HUES64 (cell line): Measurements from ENCODE around the gene EMC1.

Experiments
- H3K27ac ChIP-seq: 2 replicates; pipeline ENCODE4 v1.7.0; 2013; ENCODE audit warnings: low read depth, low read length, inconsistent platforms
- H3K27me3 ChIP-seq: 2 replicates; pipeline ENCODE4 v1.6.1; 2013; ENCODE audit warnings: mild to moderate bottlenecking, low read length; ENCODE audit not compliant: insufficient read depth
- H3K36me3 ChIP-seq: 2 replicates; pipeline ENCODE4 v1.6.1; 2013; ENCODE audit warnings: mild to moderate bottlenecking, low read length; ENCODE audit not compliant: insufficient read depth
- H3K4me1 ChIP-seq: 2 replicates; pipeline ENCODE4 v1.6.1; 2013; ENCODE audit warnings: mild to moderate bottlenecking, low read length, moderate library complexity; ENCODE audit not compliant: insufficient read depth
- H3K4me3 ChIP-seq: 2 replicates; pipeline ENCODE4 v1.5.1; 2013; ENCODE audit warnings: mild to moderate bottlenecking, low read length, moderate library complexity
- H3K9ac ChIP-seq: 2 replicates; pipeline ENCODE4 v1.6.1; 2013; ENCODE audit warnings: mild to moderate bottlenecking, low read depth, low read length
- H3K9me3 ChIP-seq: 2 replicates; pipeline ENCODE4 v1.6.1; 2013; ENCODE audit warnings: low read depth, low read length; ENCODE audit not compliant: insufficient read depth
- WGBS: fragments of 150-250, 120-280 bp; methylation state at CpG from one replicate; pipeline ENCODE4 v1.1.7; 2013; ENCODE audit warnings: missing lambda C conversion rate; 5-methylcytosine and 5-hydroxymethylcytosine counted together

Gene EMC1

DNA sequence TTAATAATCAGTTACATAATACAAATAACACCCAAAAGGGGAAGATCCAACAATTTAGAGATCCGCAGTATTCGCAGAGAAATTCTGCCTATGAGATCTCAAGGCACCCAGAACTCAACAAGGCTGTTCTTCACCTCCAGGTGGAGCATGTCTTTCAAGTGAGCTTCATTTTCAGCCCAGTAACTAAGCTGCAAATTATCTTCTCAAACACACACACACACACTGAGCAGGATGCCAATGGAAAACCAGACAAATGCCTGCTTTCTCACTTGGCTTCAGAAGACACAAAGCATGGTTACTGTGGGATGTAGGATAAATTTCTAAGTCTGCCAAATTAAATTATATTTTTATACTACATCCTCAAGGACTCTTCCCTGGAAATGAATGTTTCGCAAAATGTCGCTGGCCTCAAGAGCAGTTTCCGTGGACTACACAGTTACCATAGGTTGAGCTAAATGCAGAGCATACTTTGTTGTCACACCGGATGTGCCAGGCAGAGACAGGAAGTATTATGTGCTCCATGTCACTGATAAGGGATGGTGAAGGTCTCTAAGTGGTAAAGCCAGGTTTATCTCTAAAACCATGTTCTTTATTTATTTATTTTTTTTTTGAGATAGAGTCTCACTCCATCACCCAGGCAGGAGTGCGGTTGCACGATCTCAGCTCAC lies 71.6 kb downstream of the EMC1 start:
- Histone ChIP-seq H3K4me1 (no peaks in the 10 kb centered on the region), H3K4me3 (no peak overlapping the region), H3K9ac (no peak overlapping the region), H3K9me3 (no peaks in the 10 kb centered on the region), H3K36me3 (peaks cover 98% of the 10 kb centered on the region), H3K27ac (no peak overlapping the region), H3K27me3 (no peaks in the 10 kb centered on the region)
- WGBS, result 91% methylated on average over 8 of the region's 8 CpGs

DNA sequence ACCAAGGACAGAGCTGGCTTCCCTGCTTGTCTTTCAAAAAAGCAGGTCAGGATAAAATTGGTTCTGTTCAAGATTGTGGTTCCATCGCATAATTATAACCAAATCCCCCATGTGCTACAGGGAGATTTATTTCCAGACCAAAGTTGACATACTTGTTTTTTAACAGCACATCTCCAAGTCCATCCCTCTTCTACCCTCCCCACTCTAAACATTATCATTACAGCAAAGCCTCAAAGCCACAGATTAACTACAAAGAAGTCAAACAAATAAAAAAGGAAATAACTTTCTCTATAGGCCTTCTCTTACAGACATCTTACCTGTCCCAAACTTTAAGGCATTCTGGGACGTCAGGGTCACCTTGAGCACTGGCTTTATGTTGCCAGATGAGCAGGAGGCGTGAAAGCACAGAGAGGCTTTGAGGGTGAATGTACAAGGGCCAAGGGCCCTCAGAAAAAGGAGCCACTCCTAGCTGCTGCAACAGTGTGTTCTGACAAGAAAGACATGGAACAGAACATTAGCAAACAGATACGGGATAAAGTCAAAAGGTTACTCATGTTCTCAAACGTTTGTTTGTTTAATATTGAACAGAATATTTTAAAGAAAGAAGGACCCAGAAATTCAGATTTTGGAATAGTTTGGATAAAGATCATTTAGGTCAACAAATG lies 72.5 kb downstream of the EMC1 start:
- 94% methylated on average over 5 of the region's 5 CpGs for WGBS
- H3K4me1 ChIP-seq, result no peaks in the 10 kb centered on the region
- H3K27ac ChIP-seq, result no peak overlapping the region
- no peaks in the 10 kb centered on the region for H3K27me3 ChIP-seq
- peaks cover 98% of the 10 kb centered on the region for H3K36me3 ChIP-seq
- H3K9me3 ChIP-seq, result no peaks in the 10 kb centered on the region
- H3K9ac ChIP-seq, result no peak overlapping the region
- H3K4me3 ChIP-seq, result no peak overlapping the region

DNA sequence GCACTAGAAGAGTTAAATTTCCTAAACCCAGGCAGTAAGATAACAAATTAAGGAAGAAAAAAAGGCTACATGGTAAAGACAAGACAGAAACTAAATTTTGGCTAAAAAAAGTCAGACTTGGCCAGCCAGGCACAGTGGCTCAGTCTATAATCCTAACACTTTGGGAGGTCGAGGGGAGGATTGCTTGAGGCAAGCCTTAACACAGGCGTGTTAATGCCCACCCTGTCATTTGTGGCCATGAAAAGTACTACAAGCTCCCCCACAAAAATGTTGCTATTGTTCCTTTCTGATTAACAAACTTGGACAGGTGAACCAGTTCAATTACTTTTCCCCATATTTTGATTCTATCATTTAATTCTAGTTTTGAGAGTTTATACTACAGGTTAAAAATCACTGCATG lies 73.5 kb downstream of the EMC1 start:
- Histone ChIP-seq H3K4me3 (no peak overlapping the region), H3K27ac (no peak overlapping the region), H3K36me3 (peaks cover 99% of the 10 kb centered on the region), H3K9ac (no peak overlapping the region), H3K4me1 (no peaks in the 10 kb centered on the region), H3K9me3 (no peaks in the 10 kb centered on the region), H3K27me3 (no peaks in the 10 kb centered on the region)
- 94% methylated on average over 2 of the region's 2 CpGs for WGBS

DNA sequence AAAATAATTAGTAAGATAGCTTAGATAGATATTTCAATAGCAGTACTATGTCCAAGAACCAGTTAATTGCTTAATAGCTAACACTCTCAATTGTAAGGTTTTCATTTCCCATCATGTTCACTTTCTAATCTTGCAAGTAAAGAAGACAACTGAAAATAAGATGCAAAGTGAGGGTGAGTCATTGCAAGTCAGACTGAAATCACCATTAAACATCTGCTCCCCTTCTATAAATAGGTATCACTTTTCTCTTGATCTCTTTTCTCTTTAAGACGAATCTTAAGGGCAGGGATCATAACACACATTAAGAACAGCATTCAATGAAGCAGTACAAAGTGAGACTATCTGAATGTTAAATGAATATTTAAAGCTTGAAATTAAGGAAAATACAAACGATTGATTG lies 81.7 kb downstream of the EMC1 start:
- peaks cover 98% of the 10 kb centered on the region for H3K36me3 ChIP-seq

DNA sequence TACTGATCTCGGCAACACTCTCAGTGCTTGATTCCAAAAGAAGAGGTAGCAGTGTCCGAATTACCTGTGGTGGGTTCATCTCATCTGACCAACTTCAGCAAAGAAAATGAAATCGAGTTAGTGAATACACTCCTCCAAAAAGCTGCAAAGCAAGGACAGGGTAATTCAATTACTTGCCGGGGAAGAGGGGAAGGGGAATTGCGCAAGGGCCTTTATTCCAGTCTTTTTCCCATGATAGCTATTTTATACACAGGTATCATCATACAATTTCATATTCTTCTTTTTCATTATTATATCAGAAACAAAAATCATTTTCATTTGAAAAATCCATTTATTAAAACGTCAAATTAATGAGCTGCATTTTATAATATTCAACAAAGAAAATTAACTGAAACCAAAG lies 84.2 kb downstream of the EMC1 start:
- H3K27ac ChIP-seq, result no peak overlapping the region
- no peaks in the 10 kb centered on the region for H3K27me3 ChIP-seq
- H3K36me3 ChIP-seq, result peaks cover 99% of the 10 kb centered on the region
- no peaks in the 10 kb centered on the region for H3K9me3 ChIP-seq
- no peak overlapping the region for H3K9ac ChIP-seq
- H3K4me1 ChIP-seq, result no peaks in the 10 kb centered on the region
- 93% methylated on average over 6 of the region's 6 CpGs for WGBS
- no peak overlapping the region for H3K4me3 ChIP-seq

More for the DNA sequence above, 81.7 kb downstream of the EMC1 start:
- Histone ChIP-seq H3K9ac (no peak overlapping the region), H3K27ac (no peak overlapping the region), H3K4me3 (no peak overlapping the region), H3K27me3 (no peaks in the 10 kb centered on the region), H3K4me1 (no peaks in the 10 kb centered on the region), H3K9me3 (no peaks in the 10 kb centered on the region)
- WGBS, result 91% methylated on average over 2 of the region's 2 CpGs

DNA sequence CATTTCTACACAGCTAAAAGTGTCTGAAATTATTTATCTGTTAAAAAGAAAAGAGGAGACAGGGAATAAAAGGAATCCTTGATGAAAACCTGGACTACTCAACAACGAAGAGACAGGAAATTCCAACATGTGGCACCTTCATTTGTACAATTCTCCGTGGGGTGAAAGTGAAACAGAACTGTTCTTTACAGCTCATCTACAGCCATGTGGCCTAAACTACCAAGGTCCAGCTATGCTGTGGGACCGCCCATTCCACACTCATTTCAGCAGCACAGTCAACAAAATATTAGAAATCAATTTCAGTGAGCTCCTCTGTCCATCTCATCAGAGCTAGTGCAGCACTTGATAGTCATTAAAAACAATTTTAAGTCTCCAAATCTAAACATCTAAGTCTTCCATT lies 85.3 kb downstream of the EMC1 start:
- Histone ChIP-seq H3K36me3 (peaks cover 99% of the 10 kb centered on the region), H3K9me3 (no peaks in the 10 kb centered on the region), H3K9ac (no peak overlapping the region), H3K27ac (no peak overlapping the region), H3K4me3 (no peak overlapping the region), H3K27me3 (no peaks in the 10 kb centered on the region), H3K4me1 (no peaks in the 10 kb centered on the region)
- 93% methylated on average over 3 of the region's 3 CpGs for WGBS
